Measurements from ENCODE around the gene DDX56.
"Not testable (repeated sequence)": the region's sequence is repeated elsewhere in the genome, so short reads cannot be mapped to it uniquely, and the experiment has no call there.

Gene DDX56

DNA sequence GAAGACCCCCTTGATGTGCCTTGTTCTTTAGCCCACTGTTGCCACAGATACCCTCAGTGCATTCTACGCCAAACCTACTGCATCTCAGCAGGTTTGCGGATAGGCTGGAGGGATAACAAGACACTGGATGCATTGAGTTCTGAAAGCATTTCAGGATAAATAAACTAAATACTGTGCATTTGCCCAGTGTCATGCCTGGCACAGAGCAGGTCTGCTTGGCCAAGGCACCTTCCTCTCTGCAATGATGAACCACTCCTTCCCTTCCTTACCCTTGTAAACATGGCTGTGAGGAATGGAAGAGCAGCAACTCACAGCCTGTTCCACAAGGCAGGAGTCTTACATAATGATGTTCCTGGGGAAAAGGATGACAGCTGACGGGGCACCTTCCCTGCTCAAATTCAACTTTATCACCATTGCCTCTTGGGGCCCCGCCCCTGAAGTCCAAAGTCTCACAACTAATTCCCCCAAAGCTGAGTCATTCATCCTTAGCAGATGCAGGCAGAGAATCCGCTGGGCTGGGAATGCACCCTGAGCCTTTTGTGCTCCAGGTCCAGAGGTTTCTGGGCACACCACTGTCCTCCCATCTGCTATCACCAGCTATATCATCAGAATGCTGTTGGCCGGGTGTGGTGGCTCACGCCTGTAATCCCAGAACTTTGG is 11.6 kb downstream of the DDX56 start:
- DNase-seq: no peak

DNA sequence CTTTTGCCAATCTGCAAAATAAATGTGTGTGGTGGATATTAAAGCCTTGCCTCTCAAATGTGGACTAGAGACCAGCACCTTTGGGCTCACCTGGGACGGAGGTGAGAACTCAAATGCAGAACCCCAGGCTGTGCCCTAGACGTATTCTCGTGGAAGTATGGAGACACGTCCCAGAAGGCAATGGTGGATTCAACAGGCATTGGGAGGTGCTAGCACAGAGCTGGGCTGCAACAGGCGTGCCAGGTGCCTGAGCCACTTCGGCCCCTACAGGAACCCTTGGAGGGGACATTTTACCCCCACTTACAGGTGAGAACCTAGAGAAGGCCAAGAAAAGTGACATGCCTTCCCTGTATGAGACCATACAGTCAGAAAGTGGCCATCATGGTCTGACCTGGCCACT is 12.2 kb downstream of the DDX56 start:
- no peak for DNase-seq

DNA sequence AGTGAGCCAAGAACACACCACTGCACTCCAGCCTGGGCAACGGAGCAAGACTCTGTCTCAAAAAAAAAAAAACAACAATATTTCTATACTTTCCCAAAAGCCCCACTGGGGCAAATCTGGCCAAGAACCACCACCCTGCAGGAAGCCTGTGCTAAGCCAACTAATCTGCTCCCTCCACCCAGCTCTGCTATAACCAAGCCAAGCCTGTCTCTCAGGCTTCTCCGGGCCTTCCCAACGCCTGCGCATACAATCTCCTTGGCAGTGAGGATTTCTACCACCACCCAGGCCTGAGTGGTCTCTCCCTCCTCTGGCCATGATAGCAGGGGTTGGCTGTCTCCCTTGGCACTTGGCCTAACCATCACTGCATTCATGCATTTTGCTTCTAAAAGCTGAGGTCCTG is 14.2 kb downstream of the DDX56 start:
- DNase-seq: no peak

DNA sequence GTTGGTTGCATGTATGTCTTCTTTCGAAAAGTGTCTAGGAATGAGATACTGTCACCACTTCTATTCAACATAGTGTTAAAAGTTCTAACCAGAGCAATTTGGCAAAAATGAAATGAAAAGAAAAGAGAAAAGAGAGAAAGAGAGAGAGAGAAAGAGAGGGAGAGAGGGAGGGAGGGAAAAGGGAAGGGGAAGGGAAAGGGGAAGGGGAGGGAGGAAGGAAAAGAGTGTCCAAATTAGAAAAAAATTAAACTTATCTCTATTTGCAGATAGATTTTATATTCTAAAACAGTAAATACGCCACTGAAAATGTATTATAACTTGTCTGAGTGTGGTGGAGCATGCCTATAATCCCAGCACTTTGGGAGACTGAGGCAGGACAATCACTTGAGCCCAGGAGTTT is 16.2 kb downstream of the DDX56 start:
- DNase-seq: no peak

DNA sequence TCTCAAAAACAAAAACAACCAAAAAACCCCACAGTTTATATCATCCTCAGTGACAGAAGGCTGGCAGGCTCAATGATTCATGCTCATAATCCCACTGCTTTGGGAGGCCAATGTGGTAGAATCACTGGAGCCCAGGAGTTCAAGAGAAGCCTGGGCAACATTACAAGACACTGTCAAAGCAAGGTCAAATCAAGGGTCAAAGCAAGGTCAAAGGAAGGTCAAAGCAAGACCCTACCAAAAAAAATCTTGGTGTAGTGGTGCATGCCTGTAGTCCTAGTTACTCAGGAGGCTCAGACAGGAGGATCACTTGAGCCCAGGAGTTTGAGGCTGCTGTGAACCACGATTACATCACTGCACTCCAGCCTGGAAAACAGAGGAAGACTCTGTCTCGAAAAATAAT is 18.4 kb downstream of the DDX56 start:
- DNase-seq: no peak

DNA sequence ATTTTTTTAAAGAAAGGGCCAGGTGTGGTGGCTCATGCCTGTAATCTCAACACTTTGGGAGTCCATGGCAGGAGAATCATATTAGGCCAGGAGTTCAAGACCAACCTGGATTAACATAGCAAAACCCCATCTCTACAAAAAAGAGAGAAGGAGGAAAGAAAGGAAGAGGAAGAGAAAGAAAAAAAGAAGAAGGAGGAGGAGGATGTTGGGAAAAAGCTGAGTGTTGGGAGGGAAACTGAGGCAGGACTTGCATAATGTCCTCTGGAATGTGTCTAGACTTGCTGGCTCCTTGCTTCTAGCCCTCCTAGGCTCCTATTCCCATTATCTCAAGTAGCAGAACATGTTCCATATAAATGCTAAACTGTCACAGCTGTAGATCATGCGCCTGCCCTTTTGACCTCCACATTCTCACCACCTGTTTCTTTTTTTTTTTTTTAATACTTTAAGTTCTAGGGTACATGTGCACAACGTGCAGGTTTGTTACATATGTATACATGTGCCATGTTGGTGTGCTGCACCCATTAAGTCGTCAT is 21.2 kb downstream of the DDX56 start:
- DNase-seq: not testable (repeated sequence)

DNA sequence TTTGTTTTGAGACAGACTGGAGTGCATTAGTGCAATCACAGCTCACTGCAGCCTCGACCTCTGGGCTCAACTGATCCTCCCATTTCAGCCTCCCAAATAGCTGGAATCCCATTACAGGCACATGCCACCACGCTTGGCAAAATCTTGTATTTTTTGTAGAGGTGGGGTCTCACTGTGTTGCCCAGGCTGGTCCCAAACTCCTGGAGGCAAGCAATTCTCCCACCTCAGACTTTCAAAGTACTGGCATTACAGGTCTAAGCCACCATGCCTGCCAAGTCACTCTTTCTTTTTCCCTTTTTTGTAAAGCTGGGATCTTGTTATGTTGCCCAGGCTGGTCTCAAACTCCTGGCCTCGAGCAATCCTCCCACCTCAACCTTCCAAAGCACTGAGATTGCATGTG is 24.3 kb downstream of the DDX56 start:
- no peak for DNase-seq

DNA sequence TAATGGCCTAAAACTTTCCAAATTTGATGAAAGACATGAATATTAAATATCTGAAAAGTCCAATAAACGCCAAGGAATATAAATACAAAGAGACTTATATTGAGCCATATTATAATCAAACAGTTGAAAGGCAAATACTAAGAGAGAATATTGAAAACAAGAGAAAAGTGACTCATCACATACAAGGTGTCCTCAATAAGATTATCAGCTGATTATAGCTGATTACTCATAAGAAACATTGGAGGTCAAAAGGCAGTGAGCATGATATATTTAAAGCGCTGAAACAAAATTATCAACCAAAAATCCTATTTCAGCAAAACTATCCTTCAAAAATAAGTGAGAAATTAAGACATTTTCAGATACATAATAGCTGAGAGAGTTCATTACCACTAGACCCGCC is 24.8 kb downstream of the DDX56 start:
- no peak for DNase-seq

DNA sequence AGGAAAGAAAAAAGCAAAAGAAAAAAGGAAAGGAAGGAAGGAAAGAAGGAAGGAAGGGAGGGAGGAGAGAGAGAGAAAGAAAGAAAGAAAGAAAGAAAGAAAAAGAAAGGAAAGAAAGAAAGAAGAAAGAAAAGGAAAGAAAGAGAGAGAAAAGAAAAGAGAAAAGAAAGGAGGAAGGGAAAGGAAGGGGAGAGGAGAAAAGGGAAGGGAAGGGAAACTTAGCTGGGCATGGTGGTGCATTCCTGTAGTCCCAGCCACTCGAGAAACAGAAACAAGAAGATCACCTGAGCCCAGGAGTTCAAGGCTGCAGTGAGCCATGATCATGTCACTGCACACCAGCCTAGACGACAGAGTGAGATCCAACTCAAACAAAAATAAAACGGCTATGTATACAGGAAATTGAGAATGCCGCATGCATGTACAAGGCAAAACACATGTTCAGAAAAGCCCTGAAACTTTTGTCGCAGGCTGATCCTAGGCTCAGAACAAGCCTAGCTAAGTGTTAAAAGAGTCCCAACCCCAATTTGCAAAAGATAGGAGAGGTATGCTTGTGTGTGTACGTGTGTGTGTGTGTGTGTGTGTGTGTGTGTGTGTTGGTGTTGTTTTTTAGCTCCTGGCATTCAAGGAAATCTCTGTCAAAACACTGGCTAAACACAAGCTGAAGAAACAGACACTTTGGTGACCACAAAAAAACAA is 26.0 kb downstream of the DDX56 start:
- DNase-seq: no peak

DNA sequence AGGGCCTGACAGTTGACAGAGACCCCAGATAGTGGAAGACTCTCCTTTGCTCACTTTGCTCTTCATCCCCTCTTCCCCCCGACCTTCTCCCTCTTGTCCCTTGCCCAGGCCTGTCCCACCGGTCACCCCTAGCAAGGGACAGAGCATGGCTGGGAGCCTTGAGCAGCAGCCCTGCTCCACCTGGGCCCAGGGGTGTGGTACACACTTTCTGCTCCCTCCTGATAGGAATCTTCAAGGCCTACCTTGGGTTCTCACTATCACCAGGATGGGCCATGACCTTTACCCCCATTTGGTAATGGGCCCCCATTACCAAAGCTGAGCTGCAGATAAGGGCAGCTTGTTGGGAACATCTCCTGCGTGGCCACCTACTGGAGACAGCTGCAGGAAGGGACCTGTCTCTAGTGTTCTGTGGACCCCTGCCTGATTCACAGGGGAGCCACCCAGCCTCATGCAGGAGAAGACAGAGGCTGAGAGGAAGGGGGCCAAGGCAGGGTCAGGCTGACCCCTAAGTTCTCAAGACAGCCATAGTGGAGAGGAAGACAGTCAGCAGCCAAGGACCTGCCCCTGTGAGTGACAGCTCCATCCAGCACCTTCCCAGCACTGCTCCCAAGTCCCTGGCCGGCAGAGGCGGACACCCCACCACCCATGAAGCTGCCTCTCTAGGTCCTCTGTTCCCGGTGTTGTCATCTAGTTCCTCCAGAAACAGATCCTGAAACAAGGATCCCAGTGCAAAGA is 31.7 kb downstream of the DDX56 start:
- DNase-seq: no peak

DNA sequence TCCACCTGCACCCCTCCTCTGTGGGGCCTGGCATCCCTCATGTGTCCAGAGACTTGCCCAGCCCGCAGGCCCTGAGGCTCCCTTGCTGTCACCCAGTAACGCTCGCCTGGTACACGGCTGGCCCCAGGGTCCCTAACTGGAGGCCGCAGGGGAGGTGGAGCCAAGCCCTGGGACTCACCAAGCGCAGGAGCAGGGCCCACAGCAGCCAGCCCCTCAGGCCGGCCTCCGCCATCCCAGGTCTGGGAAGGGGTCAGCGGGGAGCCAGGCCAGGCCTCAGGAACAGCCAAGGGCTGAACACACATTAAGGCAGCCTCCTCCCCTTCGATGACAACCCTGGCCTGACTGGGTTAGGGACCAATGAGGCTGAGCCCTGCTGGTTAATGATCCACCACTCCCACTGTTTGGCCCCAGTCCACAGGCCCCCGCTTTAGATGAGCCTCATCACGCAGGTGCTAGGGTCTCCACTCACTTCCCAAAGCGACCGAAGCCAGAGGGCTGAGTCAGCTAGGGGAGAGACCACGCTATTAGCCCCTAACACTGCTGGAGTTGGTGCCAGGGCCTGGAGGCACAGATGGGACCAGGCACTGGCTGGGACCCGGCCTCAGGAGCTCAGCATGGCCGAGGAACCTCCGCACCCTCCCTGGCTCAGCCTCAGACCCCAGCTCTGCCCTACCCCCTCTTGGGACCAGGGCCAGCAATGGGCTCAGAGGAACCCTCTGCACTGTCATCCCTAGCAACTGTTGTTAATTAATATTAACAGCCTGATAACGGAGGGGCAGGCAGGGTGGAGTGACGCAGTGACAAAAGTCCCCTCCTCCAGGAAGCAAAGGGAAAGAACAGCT is 32.5 kb downstream of the DDX56 start, which contains the start of gene NPC1L1:
TSS of gene NPC1L1 (minus strand) at position 303 of the 842 bp plus-strand sequence. CDS start at position 232, 71 bp downstream.
- DNase-seq: no peak

DNA sequence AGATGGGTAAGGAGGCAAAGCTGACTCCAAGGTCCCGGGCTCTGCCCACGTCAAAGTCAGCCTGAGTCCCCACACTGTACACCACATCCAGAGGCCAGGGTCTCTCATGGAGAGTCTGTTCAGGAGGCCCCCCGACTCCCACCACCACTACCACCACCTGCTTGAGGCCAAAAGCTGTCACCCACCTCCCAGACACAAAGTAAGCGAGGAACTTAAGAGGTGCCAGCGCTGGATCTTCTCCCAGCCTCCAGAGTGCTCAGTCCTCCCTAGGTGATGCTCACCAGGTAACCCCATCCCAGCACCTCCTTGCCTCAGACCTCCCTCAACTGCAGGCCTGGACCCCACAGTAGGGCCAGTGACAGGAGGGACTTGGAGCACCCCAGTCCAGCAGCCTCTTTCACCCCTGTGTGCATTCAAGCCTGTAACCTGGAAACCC is 33.1 kb downstream of the DDX56 start:
- no peak for DNase-seq

DNA sequence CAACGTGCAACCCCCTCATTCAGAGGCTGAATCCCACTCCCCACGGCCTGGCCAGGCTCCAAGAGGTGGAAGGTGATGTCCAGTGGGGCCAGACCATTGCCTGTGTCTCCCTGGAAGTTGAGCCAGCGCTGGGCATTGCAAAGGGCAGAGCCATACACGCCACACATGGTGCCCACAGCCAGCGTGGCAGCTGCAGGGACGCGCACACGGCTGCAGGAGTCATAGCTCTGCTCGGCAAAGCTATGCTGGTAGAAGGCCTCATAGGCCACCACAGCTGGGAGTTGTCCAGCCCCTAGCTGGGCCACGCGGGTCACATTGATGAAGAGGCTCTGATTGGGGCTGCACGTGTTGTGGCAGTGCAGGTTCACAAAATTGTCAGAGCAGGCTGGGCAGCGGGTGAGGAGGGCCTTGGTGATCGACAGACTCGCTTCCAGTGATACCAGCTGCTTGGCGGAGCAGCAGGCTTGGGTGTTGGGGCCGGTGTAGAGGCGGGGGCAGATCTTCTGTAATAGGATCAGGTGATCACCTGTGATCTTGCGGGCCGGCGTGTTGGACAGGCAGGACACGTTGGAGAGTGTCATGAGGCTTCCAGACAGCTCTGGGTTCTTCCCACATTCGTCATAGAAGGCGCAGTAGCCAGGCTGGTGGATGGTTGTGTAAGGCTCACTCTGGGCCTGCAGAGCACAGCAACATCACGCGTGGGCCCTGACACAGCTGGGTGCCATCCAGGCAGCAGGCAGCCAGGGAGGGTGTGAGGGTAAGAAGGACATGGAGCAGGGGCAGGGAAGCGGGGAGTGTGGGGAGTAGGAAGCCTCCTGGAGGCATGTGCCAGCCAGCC is 33.8 kb downstream of the DDX56 start:
- DNase-seq: no peak

DNA sequence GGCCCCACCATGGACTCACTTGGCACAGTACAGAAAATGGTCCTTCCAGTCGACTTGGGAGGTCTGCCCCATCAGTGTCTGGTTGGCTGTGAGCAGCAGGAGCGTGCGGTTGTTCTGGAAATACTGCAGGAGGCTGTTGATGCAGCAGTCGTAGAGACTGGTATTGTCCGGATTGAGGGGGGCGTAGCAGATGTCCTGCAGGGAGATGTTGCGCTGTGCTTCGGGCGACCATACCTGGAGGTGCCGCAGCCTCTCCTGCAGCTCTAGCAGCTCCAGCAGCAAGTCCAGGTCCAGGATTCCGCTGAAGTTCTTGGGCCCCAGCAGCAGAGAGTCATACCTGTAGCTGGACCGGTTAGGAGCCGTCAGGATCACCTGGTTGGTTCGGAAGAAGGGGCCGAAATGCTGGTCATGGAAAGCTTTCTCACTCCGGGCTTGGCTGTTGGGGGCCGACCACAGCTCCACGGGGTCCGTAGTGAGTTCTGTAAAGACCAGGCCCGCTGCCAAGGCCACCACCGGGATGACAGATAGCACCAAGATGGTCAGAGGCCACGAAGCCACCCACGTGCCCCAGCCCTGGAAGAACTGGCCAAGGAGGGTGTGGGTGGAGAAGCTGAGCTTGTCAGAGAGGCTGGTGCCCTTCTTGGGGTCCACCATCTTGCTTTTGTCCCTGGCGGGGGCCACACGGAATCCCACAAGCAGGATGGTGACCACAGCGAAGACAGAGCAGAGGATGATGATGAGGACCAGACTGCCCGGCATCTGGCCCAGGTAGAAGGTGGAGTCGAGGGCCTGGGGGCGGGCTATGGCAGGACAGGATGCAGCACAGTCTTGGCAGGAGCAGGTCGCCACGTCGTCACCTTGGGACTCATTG is 34.7 kb downstream of the DDX56 start:
- no peak for DNase-seq

DNA sequence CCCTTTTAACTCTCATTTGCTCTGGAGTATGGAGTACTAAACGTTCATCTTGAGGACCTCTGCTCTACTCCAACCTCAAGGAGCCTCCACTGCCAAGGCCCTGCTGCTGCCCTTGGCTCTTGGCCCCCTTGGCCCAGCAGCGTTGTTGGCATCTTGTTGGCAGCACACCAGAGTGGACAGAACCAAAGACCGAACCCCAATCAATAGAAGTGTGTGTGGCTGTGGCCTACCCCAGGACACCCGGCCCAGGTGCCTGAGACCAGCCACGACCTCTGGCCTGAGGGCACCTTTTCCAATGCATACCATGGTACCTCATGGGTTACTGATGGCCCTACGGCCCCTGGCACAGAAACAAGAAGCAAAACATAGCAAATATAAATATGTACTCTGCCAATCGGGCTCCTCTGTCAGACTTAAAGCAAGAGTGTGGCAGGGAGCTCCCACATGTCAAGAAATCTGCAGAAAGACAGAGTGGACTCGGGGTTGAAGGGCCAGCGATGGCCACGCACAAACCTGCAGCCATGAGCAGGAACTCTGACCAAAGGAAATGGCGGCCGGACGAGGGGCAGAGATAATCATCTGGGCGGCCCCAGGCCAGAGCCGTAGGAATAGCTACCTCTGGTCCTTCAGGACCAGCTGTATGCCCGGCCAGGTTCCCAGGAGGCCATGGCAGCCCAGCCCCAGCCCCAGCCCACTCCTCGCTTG is 35.5 kb downstream of the DDX56 start:
- DNase-seq: no peak

DNA sequence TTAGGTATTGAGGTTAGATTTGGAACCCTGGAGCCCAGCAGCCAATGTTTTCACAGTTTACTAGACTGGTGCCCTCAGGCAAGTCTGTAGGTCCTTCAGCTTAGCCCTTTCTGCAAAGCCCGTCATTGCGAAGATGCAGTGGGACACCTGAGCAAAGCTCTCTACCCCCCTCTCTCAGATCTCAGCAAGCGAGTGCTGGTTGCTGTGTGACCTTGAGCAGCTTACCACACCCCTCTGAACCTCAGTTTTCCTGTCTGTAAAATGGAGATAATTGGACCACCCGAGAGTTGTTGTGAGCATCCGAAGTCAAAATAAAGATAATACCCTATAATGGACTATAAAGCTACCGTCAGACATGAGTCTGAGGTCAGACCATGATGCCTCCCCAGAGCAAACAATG is 36.3 kb downstream of the DDX56 start:
- no peak for DNase-seq

DNA sequence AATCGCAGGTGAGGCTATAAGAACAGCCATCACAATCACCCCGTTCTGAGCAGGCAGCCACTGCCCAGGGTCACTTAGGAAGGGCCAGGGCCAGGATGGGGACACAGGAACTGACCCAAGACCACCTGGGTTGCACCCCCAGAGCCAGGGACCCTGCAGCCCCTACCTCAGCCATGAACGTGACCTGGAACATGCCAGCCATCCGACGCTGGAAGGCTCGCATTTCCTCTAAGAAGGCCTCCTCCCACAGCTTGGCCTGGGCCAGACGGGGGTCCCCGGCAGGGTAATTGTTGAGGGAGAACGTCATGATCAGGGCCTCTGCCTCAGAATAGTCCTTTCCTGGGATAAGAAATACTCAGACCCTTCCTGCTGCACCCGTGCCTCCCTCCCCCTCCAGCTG is 37.6 kb downstream of the DDX56 start:
- no peak for DNase-seq

DNA sequence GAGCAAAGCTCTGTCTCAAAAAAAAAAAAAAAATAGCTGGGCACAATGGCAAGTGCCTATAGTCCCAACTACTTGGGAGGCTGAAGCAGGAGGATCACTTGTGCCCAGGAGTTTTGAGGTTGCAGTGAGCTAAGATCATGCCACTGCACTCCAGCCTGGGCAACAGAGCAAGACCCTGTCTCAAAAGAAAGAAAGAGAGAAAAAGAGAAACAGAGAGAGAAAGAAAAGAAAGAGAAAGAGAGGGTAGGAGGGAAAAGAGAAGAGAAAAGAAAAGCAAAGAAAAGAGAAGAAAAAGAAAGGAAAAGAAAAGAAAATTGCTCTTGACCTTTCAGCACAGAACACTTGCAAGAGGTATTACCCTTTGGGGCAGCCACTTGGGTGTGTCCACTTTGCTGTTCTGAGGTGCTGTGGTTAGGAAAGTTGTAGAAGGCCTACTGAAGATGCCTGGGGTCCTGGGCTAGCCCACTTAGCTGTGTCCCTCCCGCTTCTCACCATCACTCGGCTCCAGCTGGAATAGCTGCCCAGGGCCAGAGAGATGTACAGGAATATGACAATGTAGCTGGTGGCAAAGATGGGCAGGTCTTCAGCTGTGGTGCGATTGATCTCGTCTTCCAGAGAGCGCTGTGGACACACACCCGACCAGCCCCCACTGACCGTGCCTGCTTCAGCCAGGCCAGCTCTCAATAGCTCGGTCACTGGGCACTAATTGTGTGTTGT is 38.2 kb downstream of the DDX56 start:
- DNase-seq: no peak

DNA sequence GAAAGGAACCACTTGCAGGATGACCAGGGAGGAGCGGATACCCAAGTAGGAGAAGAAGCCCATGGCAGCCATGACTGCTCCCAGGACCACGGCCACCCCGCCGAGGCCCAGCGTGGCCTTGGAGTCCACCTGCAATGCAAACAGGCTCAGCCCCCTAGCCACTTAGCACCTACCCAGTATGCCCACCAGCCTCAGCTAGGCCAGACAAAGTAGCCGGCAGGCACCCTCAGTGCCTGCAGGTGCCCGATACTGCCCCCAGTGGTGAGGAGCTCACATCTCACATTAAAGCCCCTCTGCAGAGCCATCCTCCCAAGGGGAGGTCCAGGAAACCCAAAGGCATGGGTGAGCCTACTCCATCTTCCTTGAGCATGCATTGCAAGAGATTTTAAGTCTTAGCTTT is 39.2 kb downstream of the DDX56 start:
- no peak for DNase-seq

All from activated naive CD4-positive, alpha-beta T cell (primary cell).